GM21786 (cell line): ENCODE measurements around the gene IFI35.
"Not testable (repeated sequence)": the region's sequence is repeated elsewhere in the genome, so short reads cannot be mapped to it uniquely, and the experiment has no call there.

Experiments
- ATAC-seq: cut with Tn5 transposase; IDR thresholded peaks from one replicate; pipeline ENCODE4 v1.9.1; 2021; ENCODE audit not compliant: unreplicated experiment

IFI35 gene

GRCh38 chr17:43044024-43044423 is 37.4 kb downstream of the IFI35 start:
- no peak for ATAC-seq

GRCh38 chr17:43051969-43052368 is 45.4 kb downstream of the IFI35 start:
- ATAC-seq: no peak

- not testable (repeated sequence) for ATAC-seq
Measured at GRCh38 chr17:43053008-43053407, 46.4 kb downstream of the IFI35 start.

- no peak for ATAC-seq
Measured at GRCh38 chr17:43056051-43056450, 49.5 kb downstream of the IFI35 start.

- no peak for ATAC-seq
Measured at GRCh38 chr17:43062984-43063638, 56.5 kb downstream of the IFI35 start.
